GM21723 (cell line): Measurements from ENCODE around the gene KLHL20.
"Not testable (repeated sequence)": the region's sequence is repeated elsewhere in the genome, so short reads cannot be mapped to it uniquely, and the experiment has no call there.

Source experiments
- ATAC-seq: cut with Tn5 transposase; IDR thresholded peaks from one replicate; pipeline ENCODE4 v1.9.1; 2021; ENCODE audit warnings: mild to moderate bottlenecking, moderate library complexity; ENCODE audit not compliant: unreplicated experiment

KLHL20 gene

DNA sequence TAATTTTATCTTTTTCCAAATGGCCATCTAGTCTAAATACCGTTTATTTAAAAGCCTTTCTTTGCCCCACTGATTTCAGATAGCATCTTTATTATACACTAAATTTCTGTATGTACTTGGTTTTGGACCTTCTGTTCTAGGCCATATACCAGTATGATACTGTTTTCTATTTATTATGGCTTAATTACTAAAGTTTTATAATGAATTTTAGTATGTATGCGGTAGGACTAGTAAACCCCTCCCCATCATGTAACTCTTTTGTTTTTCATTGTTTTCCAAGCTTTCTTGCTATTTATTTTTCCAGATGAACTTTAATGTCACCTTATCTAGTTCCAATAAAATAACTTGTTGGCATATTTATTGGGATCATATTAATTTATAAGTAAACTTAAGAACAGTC, 29.9 kb downstream of the KLHL20 start:
- no peak for ATAC-seq

GRCh38 chr1:173749137-173749536, 34.4 kb downstream of the KLHL20 start:
- no peak for ATAC-seq

GRCh38 chr1:173753830-173754229, 39.0 kb downstream of the KLHL20 start:
- no peak for ATAC-seq

GRCh38 chr1:173757666-173758065, 42.9 kb downstream of the KLHL20 start:
- ATAC-seq: no peak

- ATAC-seq: no peak
Measured at GRCh38 chr1:173758110-173758509, 43.3 kb downstream of the KLHL20 start.

GRCh38 chr1:173758980-173759379, 44.2 kb downstream of the KLHL20 start:
- no peak for ATAC-seq

DNA sequence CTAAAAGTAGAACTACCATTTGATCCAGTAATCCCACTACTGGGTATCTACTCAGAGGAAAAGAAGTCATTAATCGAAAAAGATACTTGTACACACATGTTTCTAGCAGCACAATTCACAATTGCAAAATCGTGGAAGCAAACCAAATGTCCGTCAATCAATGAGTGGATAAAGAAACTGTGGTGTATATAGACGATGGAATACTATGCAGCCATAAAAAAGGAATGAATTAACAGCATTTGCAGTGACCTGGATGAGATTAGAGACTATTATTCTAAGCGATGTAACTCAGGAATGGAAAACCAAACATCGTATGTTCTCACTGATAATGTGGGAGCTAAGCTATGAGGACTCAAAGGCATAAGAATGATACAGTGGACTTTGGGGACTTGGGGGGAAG, 49.5 kb downstream of the KLHL20 start:
- not testable (repeated sequence) for ATAC-seq

DNA sequence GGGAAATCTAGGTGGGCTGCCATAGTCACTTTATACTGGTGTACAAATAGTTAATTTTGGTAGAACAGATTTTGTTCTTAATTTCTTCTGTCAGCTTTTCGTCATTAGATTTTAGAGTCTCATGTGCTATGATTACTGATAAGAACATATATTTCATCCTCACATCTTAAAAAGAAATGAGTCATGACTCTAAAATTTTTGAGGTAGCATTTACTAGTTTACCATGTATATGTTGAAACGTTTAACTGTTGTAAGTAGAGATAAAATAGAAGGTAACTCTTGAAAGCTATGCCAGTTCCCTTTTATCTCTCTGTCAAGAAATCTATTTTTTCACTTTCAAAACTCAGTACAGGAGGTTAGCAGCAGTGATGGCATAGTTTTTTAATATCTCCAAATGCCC, 53.4 kb downstream of the KLHL20 start:
- no peak for ATAC-seq

GRCh38 chr1:173768827-173769226, 54.0 kb downstream of the KLHL20 start:
- no peak for ATAC-seq

GRCh38 chr1:173770330-173770729, 55.5 kb downstream of the KLHL20 start:
- not testable (repeated sequence) for ATAC-seq

DNA sequence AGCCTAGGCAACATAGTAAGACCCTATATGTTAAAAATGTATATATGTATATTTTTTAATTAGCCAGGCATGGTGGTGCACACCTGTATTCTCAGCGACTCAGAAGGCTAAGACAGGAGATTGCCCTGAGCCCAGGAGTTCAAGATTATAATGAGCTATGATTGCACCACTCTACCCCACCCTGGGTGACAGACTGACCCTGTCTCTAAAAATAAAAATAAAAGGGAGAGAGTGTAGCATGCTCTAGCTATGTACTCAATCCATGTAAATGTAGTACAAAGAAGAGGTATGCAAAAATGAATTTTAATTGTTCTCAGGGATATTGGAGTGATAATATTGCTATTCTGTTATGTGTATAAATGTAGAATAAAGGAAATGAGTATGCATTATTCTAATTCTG, 56.8 kb downstream of the KLHL20 start:
- no peak for ATAC-seq

DNA sequence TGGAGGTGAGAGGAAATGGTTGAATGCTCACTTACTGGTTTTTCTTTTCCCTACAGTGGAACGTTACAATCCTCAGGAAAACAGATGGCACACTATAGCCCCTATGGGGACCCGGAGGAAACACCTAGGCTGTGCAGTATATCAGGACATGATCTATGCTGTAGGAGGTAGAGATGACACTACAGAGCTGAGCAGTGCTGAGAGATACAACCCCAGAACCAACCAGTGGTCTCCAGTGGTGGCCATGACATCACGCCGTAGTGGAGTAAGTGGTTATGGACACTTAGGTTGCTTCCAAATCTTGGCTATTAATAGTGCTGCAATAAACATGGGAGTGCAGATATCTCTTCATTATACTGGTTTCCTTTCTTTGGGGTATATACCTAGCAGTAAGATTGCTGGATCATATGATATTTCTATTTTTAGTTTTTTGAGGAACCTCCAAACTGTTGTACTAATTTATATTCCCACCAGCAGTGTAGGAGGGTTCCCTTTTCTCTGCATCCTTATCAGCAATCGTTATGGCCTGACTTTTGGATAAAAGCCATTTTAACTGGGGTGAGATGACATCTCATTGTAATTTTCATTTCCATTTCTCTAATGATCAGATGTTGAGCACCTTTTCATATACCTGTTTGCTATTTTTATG, 60.9 kb downstream of the KLHL20 start:
- ATAC-seq: no peak

GRCh38 chr1:173779936-173780335, 65.2 kb downstream of the KLHL20 start:
- no peak for ATAC-seq

GRCh38 chr1:173784997-173785396, 70.2 kb downstream of the KLHL20 start:
- ATAC-seq: no peak

DNA sequence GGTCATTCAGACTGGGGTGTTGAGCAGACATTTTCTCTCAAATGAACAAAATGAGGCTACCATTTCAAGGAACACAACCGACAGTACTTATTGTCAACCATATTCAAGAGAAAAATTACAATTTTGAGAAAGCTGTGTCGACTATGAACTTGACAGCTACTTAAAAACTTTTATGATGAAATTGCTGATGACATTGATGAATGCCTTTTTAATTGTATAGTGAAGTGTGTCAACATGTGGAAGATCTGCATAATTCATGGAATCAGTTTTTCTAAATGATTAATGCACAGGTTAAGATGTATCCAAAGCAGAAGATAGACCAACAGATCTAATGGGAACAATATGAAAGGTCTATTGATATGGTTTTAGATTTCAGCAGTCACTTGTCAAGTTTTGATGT, 75.1 kb downstream of the KLHL20 start:
- no peak for ATAC-seq

DNA sequence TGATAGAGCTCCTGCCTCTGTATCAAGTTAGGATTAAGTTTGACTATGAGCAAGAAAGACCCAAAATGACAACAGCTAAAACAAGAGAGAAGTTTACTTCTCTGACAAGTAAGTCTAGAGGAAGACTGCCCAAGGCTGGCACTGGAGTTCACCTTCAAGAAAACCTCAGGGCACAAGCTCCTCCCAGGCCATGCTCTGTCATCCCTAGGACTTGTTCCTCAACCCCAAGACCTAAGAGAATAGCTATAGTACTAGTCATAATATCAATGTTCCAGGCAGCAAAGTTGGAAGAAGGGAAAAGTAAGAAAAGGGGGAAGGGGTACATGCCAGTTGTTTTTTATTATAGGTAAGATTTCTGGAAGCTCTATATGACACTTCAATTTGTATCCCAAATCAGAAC, 83.3 kb downstream of the KLHL20 start:
- no peak for ATAC-seq

GRCh38 chr1:173799995-173800394, 85.2 kb downstream of the KLHL20 start:
- ATAC-seq: not testable (repeated sequence)

DNA sequence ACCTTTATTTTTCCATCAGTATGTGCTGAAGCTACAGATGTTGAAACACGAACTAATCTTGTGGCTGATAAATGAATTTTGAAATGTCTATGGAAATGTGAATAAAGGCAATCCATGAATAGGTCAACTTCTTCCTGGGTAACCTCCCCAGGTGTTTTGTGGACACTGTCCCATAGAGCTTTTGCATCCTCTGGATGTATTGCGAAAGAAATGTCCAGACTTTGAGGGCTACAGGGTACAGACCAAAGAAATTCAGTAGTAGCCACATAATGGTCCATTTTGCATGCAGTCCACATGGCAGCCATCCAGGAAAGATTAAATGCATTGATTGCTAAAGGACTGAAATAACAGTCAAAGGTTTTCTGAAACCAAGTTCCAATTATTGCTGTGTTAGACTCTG, 88.2 kb downstream of the KLHL20 start:
- ATAC-seq: no peak

DNA sequence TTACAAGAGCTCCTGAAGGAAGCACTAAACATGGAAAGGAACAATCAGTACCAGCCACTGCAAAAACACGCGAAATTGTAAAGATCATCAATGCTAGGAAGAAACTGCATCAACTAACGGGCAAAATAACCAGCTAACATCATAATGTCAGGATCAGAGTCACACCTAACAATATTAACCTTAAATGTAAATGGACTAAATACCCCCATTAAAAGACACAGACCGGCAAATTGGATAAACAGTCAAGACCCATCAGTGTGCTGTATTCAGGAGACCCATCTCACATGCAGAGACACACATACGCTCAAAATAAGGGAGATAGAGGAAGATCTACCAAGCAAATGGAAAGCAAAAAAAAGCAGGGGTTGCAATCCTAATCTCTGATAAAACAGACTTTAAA, 98.9 kb downstream of the KLHL20 start:
- not testable (repeated sequence) for ATAC-seq

GRCh38 chr1:173818459-173818858, 103.7 kb downstream of the KLHL20 start:
- no peak for ATAC-seq

DNA sequence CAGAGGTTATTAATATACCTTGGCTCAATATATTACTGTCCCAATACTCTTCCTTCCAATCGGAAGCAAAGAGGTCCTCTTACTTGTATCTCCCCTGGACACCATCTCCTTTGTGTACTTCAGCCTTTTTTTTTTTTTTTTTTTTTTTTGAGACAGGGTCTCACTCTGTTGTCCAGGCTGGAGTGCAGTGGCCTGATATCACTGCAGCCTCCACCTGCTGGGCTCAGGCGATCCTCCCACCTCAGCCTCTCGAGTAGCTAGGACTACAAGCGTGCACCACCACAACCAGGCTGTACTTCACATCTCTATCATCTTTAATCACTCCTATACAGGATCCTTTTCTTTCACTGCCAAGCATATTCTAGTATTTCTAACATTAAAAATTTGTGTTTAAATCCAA, 106.9 kb downstream of the KLHL20 start:
- ATAC-seq: no peak

DNA sequence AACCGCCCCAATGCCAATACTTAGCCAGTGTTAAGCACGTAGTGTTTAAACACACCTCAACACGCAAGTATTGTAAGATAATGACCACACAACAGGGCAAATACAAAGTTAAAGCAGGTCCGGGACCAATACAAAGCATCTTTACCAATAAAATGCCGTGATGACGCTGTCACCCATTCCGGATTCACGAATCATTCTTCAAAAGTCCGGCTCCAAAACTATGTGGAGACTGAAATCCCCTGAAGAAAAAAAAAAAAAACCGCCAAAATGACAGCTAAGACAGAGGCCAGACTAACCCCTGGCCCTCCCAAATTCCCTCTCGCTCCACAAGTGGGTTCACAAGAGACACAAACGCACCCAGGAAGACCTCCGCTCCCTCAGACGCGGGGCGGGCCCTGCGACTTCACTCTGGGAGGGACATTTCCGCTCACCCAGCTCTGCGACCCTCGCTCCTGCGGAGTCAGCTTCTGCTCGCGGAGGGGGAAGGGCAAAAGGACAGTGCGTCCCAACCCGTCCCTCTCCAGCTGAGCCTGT, 109.1 kb downstream of the KLHL20 start:
- ATAC-seq: peak; percentile 47
